Mucosa of gallbladder (tissue), 1 donor: ENCODE data around the gene LBH. TPM values are rescaled to one million over a fixed set of nuclear protein-coding genes. Genes with fewer than 3 reads are reported as not detected.
"Not testable (repeated sequence)": the region's sequence is repeated elsewhere in the genome, so short reads cannot be mapped to it uniquely, and the experiment has no call there.

Experiments used
- DNase-seq: peaks from one replicate; pipeline ENCODE4 v3.0.0-alpha.2; 2020; ENCODE audit warnings: low spot score
- total RNA-seq: library from RNA; stranded (reverse); gene quantifications from one replicate; pipeline ENCODE4 v1.2.1, GENCODE V29; 2021
- donor health status: DM: no; HTN: no; CAD: no.

The LBH gene
- total RNA-seq, 1 donor from 2014 or later: 114 TPM

DNA sequence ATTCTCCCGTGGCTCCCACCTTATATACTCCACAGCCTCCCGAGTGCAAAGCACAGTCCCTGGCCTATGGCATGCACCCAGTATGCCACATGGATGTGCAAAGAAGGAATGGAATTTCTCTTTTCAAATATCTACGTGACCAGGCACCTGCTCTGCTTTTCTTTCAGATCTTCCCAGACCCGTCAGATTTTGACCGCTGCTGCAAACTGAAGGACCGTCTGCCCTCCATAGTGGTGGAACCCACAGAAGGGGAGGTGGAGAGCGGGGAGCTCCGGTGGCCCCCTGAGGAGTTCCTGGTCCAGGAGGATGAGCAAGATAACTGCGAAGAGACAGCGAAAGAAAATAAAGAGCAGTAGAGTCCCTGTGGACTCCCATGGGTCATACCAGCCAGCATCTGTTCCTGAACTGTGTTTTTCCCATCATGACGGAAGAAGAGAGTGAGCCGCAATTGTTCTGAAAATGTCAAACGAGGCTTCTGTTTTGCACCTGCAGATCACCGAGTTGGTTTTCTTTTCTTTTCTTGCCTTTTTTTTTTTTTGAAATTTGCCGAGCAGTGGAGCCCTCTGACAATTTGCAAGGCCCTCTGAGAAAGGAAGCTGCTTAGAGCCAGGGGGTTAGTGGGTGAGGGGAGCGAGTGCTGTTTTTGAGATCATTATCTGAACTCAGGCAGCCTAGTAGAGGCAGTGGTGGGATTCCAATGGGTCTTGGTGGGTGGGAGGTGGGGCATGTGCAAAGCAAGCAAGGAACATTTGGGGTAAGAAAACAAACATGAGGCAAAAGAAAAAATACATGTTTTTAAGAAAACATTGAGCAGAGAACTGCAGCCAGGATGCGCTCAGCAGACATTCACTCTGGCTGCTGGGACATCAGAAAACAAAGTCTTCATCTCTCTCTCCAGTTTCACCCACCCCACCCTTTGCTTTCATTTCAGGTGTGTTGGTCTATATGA is 26.2 kb downstream of the LBH start:
- no peak for DNase-seq

DNA sequence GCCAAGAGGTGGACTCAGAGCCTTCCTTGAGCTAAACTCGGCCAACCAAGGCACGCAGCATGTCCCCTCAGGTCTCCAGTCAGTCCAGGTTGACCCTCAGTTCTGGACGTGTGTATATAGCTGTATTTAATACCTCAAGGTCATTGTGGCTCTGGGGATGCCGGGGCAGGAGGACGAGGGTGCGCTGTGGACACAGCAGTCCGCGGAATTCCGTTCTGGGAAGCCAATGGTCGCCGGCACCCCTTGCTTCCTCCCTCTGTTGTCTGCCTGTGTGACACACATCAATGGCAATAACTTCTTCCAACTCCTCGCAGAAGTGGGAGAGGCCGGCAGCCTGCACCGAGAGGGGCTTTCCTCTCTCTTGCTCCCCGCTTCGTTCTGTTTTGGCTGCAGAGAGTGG is 27.7 kb downstream of the LBH start:
- no peak for DNase-seq

DNA sequence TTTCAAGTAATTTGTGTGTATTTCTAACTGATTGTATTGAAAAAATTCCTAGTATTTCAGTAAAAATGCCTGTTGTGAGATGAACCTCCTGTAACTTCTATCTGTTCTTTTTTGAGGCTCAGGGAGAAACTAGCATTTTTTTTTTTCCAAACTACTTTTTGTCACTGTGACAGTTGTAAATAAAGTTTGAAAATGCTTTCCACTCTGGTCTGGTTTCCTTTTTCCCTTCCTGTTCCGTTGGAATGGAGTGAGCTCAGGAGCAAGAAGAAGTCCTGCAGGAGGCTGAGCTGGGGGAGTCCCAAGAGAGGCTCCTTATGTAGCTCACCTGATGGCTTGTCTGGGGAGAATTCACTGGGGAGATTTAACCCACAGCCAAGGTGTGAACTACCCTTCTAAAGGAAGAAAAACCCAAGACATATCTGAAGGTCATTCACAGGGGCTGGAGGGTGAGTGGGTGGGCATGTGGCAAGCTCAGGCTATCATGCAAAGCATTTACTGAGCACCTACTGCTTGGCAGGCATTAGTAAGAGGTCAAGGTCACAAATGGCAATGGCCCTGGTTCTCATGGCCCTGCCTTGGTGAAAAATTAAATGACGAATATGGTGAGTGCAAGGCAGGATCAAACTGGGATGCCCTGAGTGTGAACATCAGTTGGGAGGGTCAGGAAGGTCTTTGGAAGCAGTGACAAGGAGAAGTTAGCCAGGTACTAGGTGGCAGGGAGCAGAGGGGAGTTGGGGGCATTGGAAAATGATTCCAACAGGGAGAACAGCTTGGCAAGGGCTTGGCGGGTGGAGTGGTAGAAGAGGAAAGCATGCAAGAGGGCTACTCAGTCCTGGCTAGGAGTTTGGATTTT is 28.7 kb downstream of the LBH start:
- no peak for DNase-seq

DNA sequence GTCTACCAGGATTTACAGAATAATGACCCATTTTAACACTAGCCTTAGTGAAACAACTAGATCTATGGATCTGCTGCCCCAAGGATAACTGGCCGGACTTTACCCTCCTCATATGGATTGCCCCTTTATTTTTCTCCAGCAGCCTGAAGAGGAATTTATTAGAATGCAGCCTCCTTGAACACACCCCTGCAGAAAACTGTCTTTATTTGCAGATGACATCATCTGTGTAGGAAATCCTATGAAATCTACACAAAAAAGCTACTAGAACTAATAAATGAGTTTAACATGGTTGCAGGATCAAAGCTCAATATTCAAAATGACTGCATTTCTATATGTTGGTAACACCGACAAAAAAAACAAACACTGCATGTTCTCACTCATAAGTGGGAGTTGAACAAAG is 29.6 kb downstream of the LBH start:
- no peak for DNase-seq

DNA sequence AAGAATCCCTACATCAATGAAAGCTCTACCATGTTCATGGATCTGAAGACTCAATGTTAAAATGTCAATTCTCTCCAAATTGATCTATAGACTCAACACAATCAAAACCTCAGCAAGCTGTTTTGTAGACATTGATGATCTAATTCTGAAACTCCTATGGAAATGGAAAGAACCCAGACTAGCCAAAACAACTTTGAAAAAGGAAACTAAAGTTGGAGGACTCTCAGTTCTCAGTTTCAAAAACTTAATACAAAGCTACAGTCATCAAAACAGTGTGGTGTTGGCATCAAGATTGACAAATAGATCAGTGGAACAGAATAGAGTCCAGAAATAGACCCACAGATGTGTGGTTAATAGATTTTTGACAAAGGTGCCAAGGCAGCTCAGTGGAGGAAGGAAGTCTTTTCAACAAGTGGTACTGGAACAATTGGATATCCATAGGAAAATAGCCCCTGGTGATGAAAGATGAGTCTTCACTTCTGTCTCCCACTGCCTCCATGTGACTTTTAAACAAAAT is 30.4 kb downstream of the LBH start:
- DNase-seq: no peak

DNA sequence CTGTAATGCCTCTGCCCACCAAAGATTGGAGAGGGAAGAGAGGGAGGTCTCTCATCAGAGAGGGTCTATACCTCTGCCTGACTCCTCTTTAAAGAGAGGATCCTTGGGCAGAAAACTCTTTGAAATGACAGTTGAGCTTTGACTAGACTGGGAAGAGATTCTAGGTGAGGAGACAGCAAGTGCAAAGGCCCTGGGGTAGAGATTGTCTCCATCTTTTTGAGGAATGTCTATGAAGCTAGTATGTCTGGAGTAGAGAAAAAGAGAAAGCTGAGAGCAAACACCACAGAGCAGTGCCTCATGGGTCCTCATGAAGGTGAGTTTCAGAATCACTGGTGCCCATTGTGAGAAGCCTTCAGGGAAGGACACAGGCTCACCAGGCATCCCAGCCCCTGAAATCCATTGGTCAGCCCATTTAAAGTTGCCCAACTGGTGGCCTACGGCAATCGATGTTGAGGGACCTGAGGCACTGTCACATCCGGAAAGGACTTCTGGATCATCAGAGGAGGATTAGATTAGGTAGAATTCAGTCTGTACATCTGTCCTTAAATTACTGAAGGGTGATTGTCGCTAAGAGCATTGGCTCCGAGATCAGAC is 31.5 kb downstream of the LBH start:
- DNase-seq: no peak

DNA sequence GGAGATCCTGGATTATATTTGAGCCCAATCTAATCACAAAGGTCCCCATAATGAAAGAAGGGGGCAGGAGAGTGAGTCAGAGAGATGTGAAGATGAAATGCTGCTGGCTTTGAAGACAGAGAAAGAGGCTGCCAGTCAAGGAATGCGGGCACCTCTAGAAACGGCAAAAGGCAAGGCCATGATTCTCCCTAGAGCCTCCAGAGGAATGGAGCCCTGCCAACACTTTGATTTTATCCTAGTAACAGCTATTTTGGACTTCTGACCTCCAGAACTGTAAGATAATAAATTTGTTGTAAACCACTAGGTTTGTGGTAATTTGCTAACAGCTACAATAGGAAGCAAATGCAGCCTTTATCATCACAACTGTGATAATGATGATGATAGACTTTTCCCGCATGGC is 32.9 kb downstream of the LBH start:
- DNase-seq: no peak

DNA sequence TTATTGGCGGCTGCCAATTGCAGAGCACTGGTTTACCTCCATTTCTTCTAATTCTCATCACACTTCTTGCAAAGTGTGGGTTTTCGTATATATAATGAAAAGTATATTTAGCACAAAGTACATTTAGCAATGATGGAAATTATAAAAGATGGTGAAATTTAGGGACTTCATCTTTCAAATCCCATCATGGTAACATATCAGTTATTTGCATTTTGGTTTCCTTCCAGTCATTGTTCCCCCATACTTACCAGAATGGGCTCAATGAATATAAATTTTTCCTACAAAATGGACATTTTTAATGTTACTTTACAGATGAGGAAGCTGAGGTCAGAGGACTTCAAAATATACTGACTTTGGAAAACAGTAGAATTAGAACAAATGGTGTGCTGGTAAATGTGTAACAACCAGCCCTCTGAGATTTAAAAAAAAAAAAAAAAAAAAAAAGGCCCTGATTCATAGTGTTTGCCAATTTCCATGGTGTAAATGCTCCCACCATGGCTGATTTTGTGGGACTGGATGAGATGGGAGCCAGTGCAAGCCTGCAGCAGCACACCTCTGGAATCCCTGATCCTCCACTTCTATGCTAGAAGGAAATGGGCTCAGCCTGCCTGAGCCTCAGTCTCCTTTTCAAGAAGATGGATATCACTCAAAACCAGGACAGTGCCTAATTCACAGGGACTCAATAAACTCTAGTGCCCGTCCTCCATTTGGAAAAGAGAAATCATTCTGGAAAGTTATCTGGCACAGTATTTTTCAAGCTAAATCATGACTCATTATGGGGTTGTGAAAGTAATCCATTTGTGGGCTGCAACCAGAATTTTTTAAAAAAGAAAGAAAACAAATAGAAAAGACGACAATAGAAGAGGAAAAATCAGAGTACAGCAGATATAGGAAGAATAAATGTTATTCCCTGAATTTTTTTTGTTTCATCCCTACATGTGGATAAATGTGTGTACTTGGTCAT is 34.0 kb downstream of the LBH start:
- DNase-seq: no peak

DNA sequence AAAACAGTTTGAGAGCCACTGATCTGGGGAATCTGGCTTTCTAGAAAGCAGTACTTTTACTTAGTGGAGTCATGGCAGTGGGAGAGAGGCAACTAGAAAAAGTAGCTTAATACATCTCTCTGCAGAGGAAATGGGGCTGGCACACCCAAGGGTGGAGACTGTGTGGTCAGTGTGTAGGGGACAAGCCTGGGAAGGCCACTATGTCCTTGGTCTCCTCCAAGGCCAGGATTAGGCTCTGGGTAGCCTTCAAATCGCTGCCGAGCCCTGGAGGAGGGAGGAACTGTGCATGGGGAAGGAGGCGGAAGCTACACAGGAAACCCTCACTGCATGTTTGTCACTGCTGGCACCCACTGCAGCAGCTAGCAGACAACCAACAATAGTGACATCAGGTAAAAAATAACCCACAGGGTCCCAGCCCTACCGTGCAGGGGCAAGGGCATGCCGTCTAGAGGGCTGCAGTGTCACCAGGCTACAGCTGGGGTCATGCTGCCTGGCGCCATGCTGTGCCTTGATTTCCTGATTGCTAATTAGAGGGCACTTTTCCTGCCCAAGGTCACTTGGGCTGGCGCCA is 34.8 kb downstream of the LBH start:
- DNase-seq: peak; percentile 27

DNA sequence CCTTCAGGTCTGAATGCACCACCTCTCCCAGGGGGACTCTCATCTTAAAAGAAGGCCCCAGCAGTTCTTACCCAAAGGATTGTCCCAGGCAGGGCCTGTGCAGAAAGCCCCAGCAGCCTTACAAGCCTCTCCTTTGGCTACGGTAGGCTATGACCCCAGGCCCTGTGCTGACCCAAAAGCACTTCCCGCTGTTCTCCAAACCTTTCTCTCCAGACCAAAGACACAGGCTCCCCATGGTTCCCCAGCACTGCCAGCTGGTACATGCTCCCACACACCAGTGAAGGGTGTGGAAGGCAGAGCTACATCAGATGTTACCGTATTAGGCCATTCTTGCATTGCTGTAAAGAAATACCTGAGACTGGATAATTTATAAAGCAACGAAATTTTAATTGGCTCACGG is 35.4 kb downstream of the LBH start:
- DNase-seq: no peak

DNA sequence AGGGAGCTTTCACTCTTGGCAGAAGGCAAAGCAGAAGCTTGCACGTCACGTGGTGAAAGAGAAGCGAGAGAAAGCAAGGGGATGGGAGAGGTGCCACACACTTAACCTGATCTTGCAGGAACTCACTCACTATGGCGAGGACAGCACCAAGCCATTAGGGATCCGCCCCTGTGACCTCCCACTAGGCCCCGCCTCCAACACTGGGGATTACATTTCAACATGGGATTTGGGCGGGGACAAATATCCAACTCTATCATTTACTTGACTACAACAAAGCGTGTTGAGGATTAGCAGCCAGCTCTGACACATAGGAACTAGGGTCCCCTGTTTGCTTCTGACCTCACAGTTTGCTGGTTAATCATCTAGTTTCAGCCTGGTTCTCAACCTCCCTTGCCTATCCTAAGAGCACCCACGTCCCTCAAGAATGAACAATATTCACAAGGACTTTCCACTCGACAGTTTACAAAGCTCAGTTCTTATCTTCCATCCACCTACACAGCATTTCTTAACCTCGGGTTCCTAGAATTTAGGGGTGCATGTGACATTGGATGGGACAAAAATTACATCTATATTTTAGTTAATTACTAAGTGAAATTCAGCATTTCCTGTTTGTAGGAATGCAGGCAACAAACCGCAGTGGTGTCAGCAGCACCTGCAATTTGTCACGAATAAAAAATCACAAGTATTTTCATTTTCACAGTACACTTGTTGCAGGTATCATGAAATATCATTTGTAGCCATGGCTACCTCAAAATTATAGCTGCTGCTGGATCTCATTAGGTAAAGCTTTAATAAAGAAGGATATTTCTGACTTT is 36.0 kb downstream of the LBH start:
- no peak for DNase-seq

DNA sequence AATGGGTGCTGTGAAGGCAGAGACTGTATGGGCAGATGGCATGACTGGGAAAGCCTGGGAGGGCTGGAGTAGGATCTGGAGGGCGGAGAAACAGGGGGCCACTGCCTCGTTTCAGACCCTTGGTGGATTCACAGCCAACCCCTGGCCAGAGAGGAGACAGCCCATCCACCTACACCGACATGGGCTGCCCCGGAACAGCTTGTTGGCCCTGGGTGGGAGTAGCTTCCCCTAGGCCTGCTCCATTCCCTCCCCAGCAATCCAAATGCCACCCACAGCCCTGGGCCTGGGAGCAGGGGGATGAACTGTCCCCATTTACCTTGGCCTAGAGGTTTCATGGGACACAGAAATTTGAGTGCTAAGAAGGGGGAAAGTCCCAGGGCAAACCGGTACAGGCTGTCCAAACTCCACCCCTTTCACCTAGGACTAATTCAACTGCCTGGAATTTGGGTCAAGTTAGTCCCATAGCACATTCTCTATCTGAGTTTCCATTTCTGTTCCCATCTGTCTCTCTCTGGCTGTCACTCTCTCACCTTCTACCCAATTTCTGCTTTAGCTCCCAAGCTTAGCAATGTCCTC is 37.0 kb downstream of the LBH start:
- DNase-seq: no peak

DNA sequence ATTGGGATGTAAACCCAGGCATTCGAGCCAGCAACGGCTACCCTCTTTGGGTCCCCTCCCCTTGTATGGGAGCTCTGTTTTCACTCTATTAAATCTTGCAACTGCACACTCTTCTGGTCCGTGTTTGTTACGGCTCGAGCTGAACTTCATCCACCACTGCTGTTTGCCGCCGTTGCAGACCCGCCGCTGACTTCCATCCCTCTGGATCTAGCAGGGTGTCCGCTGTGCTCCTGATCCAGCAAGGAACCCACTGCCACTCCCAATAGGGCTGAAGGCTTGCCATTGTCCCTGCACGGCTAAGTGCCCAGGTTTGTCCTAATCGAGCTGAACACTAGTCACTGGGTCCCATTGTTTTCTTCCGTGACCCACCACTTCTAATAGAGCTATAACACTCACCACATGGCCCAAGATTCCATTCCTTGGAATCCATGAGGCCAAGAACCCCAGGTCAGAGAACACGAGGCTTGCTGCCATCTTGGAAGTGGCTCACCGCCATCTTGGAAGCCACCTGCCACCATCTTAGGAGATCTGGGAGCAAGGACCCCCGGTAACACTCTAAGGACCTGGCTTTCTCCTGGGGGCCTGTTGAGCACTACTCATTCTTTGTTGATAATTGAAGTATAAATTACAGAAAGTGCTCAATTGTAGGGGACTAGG is 37.9 kb downstream of the LBH start:
- DNase-seq: not testable (repeated sequence)

DNA sequence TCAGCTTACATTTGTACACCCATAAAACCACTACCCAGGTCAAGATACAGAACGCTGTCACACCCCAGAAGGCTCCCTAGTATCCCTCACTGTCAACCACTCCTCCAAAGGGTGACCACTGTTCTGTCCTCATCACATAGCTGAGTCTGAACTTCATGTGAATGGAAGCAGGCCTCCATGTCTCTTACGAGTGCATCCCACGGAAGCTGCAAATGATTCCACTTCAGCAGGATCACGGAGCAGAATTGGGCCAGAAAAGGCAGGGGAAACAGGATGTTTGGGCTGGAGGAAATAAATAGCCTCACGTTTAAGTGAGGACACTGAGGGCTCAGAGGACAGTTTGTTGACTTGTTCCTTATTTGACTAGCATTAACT is 38.4 kb downstream of the LBH start:
- no peak for DNase-seq

DNA sequence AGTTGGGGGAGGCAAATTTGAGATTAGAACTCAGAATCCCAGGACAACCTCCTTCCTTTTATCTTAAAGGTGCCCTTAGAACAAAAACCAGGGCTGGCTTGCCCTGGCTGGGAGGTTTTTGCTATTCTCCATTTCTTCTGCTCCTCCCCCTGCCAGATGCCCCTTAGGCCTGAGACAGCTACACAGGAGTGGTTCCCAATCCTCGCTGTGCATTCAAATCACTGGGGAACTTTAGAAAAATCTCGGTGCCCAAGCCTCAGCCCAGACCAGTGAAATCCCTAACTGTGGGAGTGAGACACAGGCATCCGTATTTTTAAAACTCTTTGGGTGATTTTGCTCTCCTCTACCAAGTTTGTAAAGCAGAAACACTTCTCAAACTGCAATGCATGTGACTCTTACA is 38.8 kb downstream of the LBH start:
- DNase-seq: no peak

DNA sequence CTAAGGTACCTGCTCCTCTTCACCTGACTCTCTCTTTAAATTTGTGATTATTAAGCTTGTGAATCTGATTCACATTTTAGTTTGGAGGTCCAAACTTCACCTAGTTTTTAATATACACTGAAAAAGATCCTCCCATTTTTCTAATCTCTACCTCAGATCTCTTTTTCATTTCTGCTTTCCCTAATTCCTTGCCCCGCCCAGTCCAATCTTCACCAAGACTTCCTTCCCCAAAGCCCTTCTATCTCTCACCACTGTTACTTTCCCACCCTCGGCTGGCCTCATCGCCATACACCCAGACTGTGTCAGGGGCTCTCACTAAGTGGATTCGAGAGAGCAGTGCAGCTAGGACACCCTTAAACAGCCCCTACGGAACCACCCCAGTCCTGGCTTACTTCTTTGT is 40.0 kb downstream of the LBH start:
- no peak for DNase-seq

DNA sequence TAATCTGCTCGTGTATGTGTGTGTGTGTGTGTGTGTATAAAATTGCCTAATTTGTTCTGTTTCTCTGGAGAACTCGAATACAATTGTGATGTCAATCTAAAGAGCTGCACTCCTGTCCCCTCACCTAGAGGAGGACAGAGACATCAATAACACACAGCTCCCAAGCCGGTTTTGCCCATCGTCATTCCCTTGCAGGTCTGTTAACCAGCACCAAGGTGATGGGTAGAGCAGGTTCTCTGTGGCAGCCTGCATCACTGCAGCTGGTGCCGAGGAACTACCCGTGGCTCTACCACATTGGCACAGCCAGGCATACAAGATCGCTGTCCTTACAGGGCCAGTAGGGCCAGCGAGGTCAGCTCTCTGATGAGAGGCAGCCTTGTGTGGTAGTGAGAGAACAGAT is 41.0 kb downstream of the LBH start:
- DNase-seq: no peak

DNA sequence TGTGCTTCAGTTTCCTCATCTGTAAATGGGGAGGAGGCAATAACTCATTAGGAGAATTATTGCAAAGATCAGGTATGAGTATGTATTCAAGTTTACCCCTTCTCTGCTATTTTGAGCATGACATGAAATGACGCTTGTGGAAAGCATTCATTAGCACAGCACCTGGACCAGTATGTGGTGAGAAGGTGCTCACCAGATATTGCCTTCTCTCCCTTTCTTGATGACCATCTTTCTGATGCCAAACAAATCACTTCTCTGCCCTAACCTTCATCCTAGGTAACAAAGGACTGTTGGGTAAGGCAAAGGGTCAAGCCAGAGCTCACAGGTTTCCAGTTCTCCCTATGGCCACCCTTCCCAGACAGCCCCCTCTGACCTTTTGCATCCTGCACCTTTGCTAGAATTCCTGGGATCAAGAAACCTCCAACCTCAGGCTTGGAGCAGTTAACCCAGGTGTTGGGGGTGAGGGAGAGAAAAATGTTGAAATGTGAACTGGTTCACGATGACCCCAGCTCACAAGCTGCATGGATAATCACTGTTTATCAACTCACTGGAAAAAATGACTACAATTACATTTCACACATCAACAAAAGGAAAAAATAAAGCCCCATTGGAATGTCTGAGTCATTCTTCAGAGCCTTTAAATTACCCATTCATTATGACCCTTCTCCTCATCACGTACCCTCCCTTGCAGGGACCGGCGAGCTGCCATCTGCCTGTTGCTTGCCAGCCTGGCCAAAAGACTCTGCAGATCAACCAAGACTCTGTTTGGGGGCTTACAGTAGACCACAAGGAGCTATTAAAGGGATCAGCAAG is 41.6 kb downstream of the LBH start:
- no peak for DNase-seq
